ENCODE measurements around the gene ENPEP.
A peak's percentile ranks its signal among the peaks of the same experiment; 100 is the strongest.

ENPEP gene

GRCh38 chr4:110586131-110586850 is 110.3 kb downstream of the ENPEP start:
- Histone ChIP-seq H4K8ac (ENCODE audit: low read depth, low read length) (no peak overlapping the region), H3K36me3 (ENCODE audit: control insufficient read depth in 1 of 2, insufficient read depth in 2 of 2, low read length in 2 of 2) (no peaks in the 10 kb centered on the region), H4K91ac (ENCODE audit: low read depth, low read length) (no peak overlapping the region), H3K4me3 (ENCODE audit: low read depth, low read length) (no peak overlapping the region), H3K79me2 (ENCODE audit: control insufficient read depth, insufficient read depth, low read length, poor library complexity) (no peaks in the 10 kb centered on the region), H3K4me1 (ENCODE audit: control insufficient read depth in 1 of 2, insufficient read depth in 2 of 2, low read length in 2 of 2) (no peaks in the 10 kb centered on the region), H2BK120ac (ENCODE audit: insufficient read depth, low read length, poor library complexity) (no peak overlapping the region), H3K18ac (ENCODE audit: low read length) (no peak overlapping the region), H3K79me1 (ENCODE audit: low read length) (no peaks in the 10 kb centered on the region), H4K12ac (ENCODE audit: low read depth, low read length) (no peak overlapping the region), H3K23ac (ENCODE audit: low read length) (no peak overlapping the region), H3K14ac (ENCODE audit: low read length) (no peak overlapping the region), H2BK5ac (ENCODE audit: low read depth, low read length, poor library complexity) (no peak overlapping the region), H2BK12ac (ENCODE audit: low read length) (no peak overlapping the region), H3K4me2 (ENCODE audit: low read length) (no peak overlapping the region), H3K9ac (ENCODE audit: low read length) (no peak overlapping the region), H2AFZ (ENCODE audit: insufficient read depth, low read length, poor library complexity) (no peak overlapping the region), H3K4ac (ENCODE audit: low read depth, low read length) (no peak overlapping the region), H2AK5ac (ENCODE audit: low read length) (no peak overlapping the region), H3K27me3 (ENCODE audit: insufficient read depth, low read length) (no peaks in the 10 kb centered on the region), H3K9me3 (ENCODE audit: insufficient read depth, low read depth, low read length) (no peaks in the 10 kb centered on the region), H3K27ac (ENCODE audit: low read depth, low read length) (no peak overlapping the region)
- DNase-seq, result peak in 1 of 2 donors; percentile 30
- no CpG with 5 or more reads among the region's 7 CpGs for WGBS (ENCODE audit: extremely low coverage, insufficient coverage, insufficient read length)

- H3K18ac ChIP-seq (ENCODE audit: low read length), result no peak overlapping the region
- no peak overlapping the region for H3K14ac ChIP-seq (ENCODE audit: low read length)
- no peak overlapping the region for H2BK5ac ChIP-seq (ENCODE audit: low read depth, low read length, poor library complexity)
- no peak overlapping the region for H2AK5ac ChIP-seq (ENCODE audit: low read length)
- no peaks in the 10 kb centered on the region for H3K4me1 ChIP-seq (ENCODE audit: control insufficient read depth in 1 of 2, insufficient read depth in 2 of 2, low read length in 2 of 2)
- H4K8ac ChIP-seq (ENCODE audit: low read depth, low read length), result no peak overlapping the region
- no peaks in the 10 kb centered on the region for H3K36me3 ChIP-seq (ENCODE audit: control insufficient read depth in 1 of 2, insufficient read depth in 2 of 2, low read length in 2 of 2)
- H4K91ac ChIP-seq (ENCODE audit: low read depth, low read length), result no peak overlapping the region
- H3K79me1 ChIP-seq (ENCODE audit: low read length), result no peaks in the 10 kb centered on the region
- no CpG with 5 or more reads among the region's 36 CpGs for WGBS (ENCODE audit: extremely low coverage, insufficient coverage, insufficient read length)
- H3K27me3 ChIP-seq (ENCODE audit: insufficient read depth, low read length), result no peaks in the 10 kb centered on the region
- H2BK120ac ChIP-seq (ENCODE audit: insufficient read depth, low read length, poor library complexity), result no peak overlapping the region
- H3K23ac ChIP-seq (ENCODE audit: low read length), result no peak overlapping the region
- DNase-seq, result no peak
- H3K4me3 ChIP-seq (ENCODE audit: low read depth, low read length), result no peak overlapping the region
- H3K4me2 ChIP-seq (ENCODE audit: low read length), result no peak overlapping the region
- no peak overlapping the region for H3K4ac ChIP-seq (ENCODE audit: low read depth, low read length)
- no peaks in the 10 kb centered on the region for H3K9me3 ChIP-seq (ENCODE audit: insufficient read depth, low read depth, low read length)
- H2AFZ ChIP-seq (ENCODE audit: insufficient read depth, low read length, poor library complexity), result no peak overlapping the region
- no peak overlapping the region for H4K12ac ChIP-seq (ENCODE audit: low read depth, low read length)
- H3K27ac ChIP-seq (ENCODE audit: low read depth, low read length), result no peak overlapping the region
- no peak overlapping the region for H2BK12ac ChIP-seq (ENCODE audit: low read length)
- H3K79me2 ChIP-seq (ENCODE audit: control insufficient read depth, insufficient read depth, low read length, poor library complexity), result no peaks in the 10 kb centered on the region
- H3K9ac ChIP-seq (ENCODE audit: low read length), result no peak overlapping the region
Observed at GRCh38 chr4:110587666-110588285, 111.8 kb downstream of the ENPEP start.

GRCh38 chr4:110589297-110589696 is 113.3 kb downstream of the ENPEP start:
- H3K14ac ChIP-seq (ENCODE audit: low read length), result no peak overlapping the region
- DNase-seq, result peak in 1 of 2 donors; percentile 3
- no peak overlapping the region for H2AFZ ChIP-seq (ENCODE audit: insufficient read depth, low read length, poor library complexity)
- H3K79me2 ChIP-seq (ENCODE audit: control insufficient read depth, insufficient read depth, low read length, poor library complexity), result no peaks in the 10 kb centered on the region
- H3K27me3 ChIP-seq (ENCODE audit: insufficient read depth, low read length), result no peaks in the 10 kb centered on the region
- H4K8ac ChIP-seq (ENCODE audit: low read depth, low read length), result no peak overlapping the region
- no peaks in the 10 kb centered on the region for H3K36me3 ChIP-seq (ENCODE audit: control insufficient read depth in 1 of 2, insufficient read depth in 2 of 2, low read length in 2 of 2)
- no peak overlapping the region for H3K9ac ChIP-seq (ENCODE audit: low read length)
- H2BK5ac ChIP-seq (ENCODE audit: low read depth, low read length, poor library complexity), result no peak overlapping the region
- no peak overlapping the region for H3K4me2 ChIP-seq (ENCODE audit: low read length)
- no peak overlapping the region for H2BK12ac ChIP-seq (ENCODE audit: low read length)
- H3K9me3 ChIP-seq (ENCODE audit: insufficient read depth, low read depth, low read length), result no peaks in the 10 kb centered on the region
- no peak overlapping the region for H4K91ac ChIP-seq (ENCODE audit: low read depth, low read length)
- no peak overlapping the region for H3K27ac ChIP-seq (ENCODE audit: low read depth, low read length)
- no peak overlapping the region for H3K4ac ChIP-seq (ENCODE audit: low read depth, low read length)
- no peak overlapping the region for H3K4me3 ChIP-seq (ENCODE audit: low read depth, low read length)
- H3K18ac ChIP-seq (ENCODE audit: low read length), result no peak overlapping the region
- H2AK5ac ChIP-seq (ENCODE audit: low read length), result no peak overlapping the region
- H3K79me1 ChIP-seq (ENCODE audit: low read length), result no peaks in the 10 kb centered on the region
- H4K12ac ChIP-seq (ENCODE audit: low read depth, low read length), result no peak overlapping the region
- no peak overlapping the region for H2BK120ac ChIP-seq (ENCODE audit: insufficient read depth, low read length, poor library complexity)
- no peaks in the 10 kb centered on the region for H3K4me1 ChIP-seq (ENCODE audit: control insufficient read depth in 1 of 2, insufficient read depth in 2 of 2, low read length in 2 of 2)
- H3K23ac ChIP-seq (ENCODE audit: low read length), result no peak overlapping the region

GRCh38 chr4:110595583-110595982 is 119.6 kb downstream of the ENPEP start:
- Histone ChIP-seq H3K14ac (ENCODE audit: low read length) (no peak overlapping the region), H3K4me2 (ENCODE audit: low read length) (no peak overlapping the region), H3K9me3 (ENCODE audit: insufficient read depth, low read depth, low read length) (peaks cover 2% of the 10 kb centered on the region), H2BK5ac (ENCODE audit: low read depth, low read length, poor library complexity) (no peak overlapping the region), H3K18ac (ENCODE audit: low read length) (no peak overlapping the region), H3K27ac (ENCODE audit: low read depth, low read length) (no peak overlapping the region), H3K4me1 (ENCODE audit: control insufficient read depth in 1 of 2, insufficient read depth in 2 of 2, low read length in 2 of 2) (no peaks in the 10 kb centered on the region), H4K91ac (ENCODE audit: low read depth, low read length) (no peak overlapping the region), H3K27me3 (ENCODE audit: insufficient read depth, low read length) (no peaks in the 10 kb centered on the region), H3K79me1 (ENCODE audit: low read length) (no peaks in the 10 kb centered on the region), H3K4ac (ENCODE audit: low read depth, low read length) (no peak overlapping the region), H2AK5ac (ENCODE audit: low read length) (no peak overlapping the region), H3K4me3 (ENCODE audit: low read depth, low read length) (no peak overlapping the region), H4K12ac (ENCODE audit: low read depth, low read length) (no peak overlapping the region), H4K8ac (ENCODE audit: low read depth, low read length) (no peak overlapping the region), H3K79me2 (ENCODE audit: control insufficient read depth, insufficient read depth, low read length, poor library complexity) (no peaks in the 10 kb centered on the region), H3K23ac (ENCODE audit: low read length) (no peak overlapping the region), H3K36me3 (ENCODE audit: control insufficient read depth in 1 of 2, insufficient read depth in 2 of 2, low read length in 2 of 2) (no peaks in the 10 kb centered on the region), H3K9ac (ENCODE audit: low read length) (no peak overlapping the region), H2AFZ (ENCODE audit: insufficient read depth, low read length, poor library complexity) (no peak overlapping the region), H2BK120ac (ENCODE audit: insufficient read depth, low read length, poor library complexity) (no peak overlapping the region), H2BK12ac (ENCODE audit: low read length) (no peak overlapping the region)
- no peak for DNase-seq
- WGBS (ENCODE audit: extremely low coverage, insufficient coverage, insufficient read length), result no CpG with 5 or more reads among the region's 1 CpG

Measured in trophoblast cell (in vitro differentiated cells and primary cell).